Prostate gland (tissue), 2 donors: Measurements from ENCODE around the gene BTLA. TPM values are rescaled to one million over a fixed set of nuclear protein-coding genes. Genes with fewer than 3 reads are reported as not detected.
"Not testable (repeated sequence)": the region's sequence is repeated elsewhere in the genome, so short reads cannot be mapped to it uniquely, and the experiment has no call there.

Experiments used
- DNase-seq: peaks from one replicate; pipeline ENCODE4 v3.0.0-alpha.2; 2019; ENCODE audit warnings: low spot score
- H3K27ac ChIP-seq, 2 donors: fragments of 200-600 bp; sonication (generic); 2 replicates each; pipeline ENCODE4 v1.5.1; 2017 to 2019
- H3K27me3 ChIP-seq: fragments of 200-600 bp; sonication (generic); replicated peaks from 2 replicates; pipeline ENCODE4 v1.5.1; 2019; ENCODE audit not compliant: insufficient read depth
- H3K36me3 ChIP-seq, 2 donors: fragments of 200-600 bp; sonication (generic); 1 replicate in 1 of 2; 2 replicates in 1 of 2; pipeline versions ENCODE4 v1.5.1 to v1.8.1; 2017 to 2019
- H3K4me1 ChIP-seq: fragments of 200-600 bp; sonication (generic); replicated peaks from 2 replicates; pipeline ENCODE4 v1.5.1; 2019
- H3K4me3 ChIP-seq, 2 donors: fragments of 200-600 bp; sonication (generic); 2 replicates each; pipeline ENCODE4 v1.5.1; 2017 to 2019
- H3K9me3 ChIP-seq: fragments of 200-600 bp; sonication (generic); 2 replicates; pipeline ENCODE4 v1.5.1; 2017
- CTCF ChIP-seq, 4 experiments: fragments of 200-600 bp in 2 of 4; fragments of 450-650 bp in 2 of 4; sonication (generic) in 2 of 4; IDR thresholded peaks; 1 replicate in 3 of 4; 2 replicates in 1 of 4; pipeline ENCODE4 v1.5.1; 2016 to 2019; ENCODE audit warnings: antibody characterized with exemption in 4 of 4, mild to moderate bottlenecking in 2 of 4, moderate library complexity in 2 of 4
- POLR2A ChIP-seq: fragments of 450-650 bp; IDR thresholded peaks from one replicate; pipeline ENCODE4 v1.6.1; 2016; ENCODE audit warnings: antibody characterized with exemption, mild to moderate bottlenecking
- POLR2AphosphoS5 ChIP-seq: sonication (generic); formaldehyde crosslinking; IDR thresholded peaks from one replicate; pipeline ENCODE4 v1.6.1; 2017; ENCODE audit warnings: antibody characterized with exemption
- WGBS: methylation state at CpG from one replicate; pipeline ENCODE4 v1.1.5; 2018; 5-methylcytosine and 5-hydroxymethylcytosine counted together
- intact Hi-C: fragments of 100-400 bp; cut with DNase I; formaldehyde crosslinking; loops from one replicate; pipeline ENCODE4 v1.14.2; 2022
- total RNA-seq, 2 donors: library from RNA; depleted of rRNA; stranded (reverse); fragments of >200 nt; gene quantifications; one replicate each; pipeline ENCODE4 v1.1.0, GENCODE V29; 2016

The BTLA gene
- total RNA-seq, 2 donors from 2014 or later: 2.6 TPM; not detected in 1

- no peaks in the 10 kb centered on the region for H3K27me3 ChIP-seq
- WGBS: 94% methylated on average over 3 of the region's 3 CpGs
- intact Hi-C loops: loop anchor here (10.0 kb wide), 1 partner anchor 416 kb away; no protein-coding TSS in a partner anchor
- no peaks in the 10 kb centered on the region for H3K36me3 ChIP-seq
- no peak overlapping the region for H3K27ac ChIP-seq
- H3K9me3 ChIP-seq: no peaks in the 10 kb centered on the region
- no peaks in the 10 kb centered on the region for H3K4me1 ChIP-seq
- TF ChIP-seq CTCF (IDR thresholded peaks at IDR 0.05) (no peak), POLR2A (no peak), POLR2AphosphoS5 (no peak)
- no peak overlapping the region for H3K4me3 ChIP-seq
- DNase-seq: no peak
Measured at GRCh38 chr3:112530573-112530972, 31.3 kb upstream of the BTLA start.

- H3K27ac ChIP-seq, H3K36me3 ChIP-seq: not testable (repeated sequence)
- WGBS: 91% methylated on average over 6 of the region's 6 CpGs
Measured at GRCh38 chr3:112524127-112524526, 24.9 kb upstream of the BTLA start.

GRCh38 chr3:112519424-112520001, 20.2 kb upstream of the BTLA start:
- peak; percentile 51 for DNase-seq
- H3K4me3 ChIP-seq: no peak overlapping the region
- H3K27ac ChIP-seq: no peak overlapping the region
- H3K27me3 ChIP-seq: no peaks in the 10 kb centered on the region
- no peaks in the 10 kb centered on the region for H3K4me1 ChIP-seq
- no peak for TF ChIP-seq POLR2AphosphoS5
- no peak for TF ChIP-seq POLR2A
- peak; percentile 36 to 90 (median 82) for TF ChIP-seq CTCF (IDR thresholded peaks at IDR 0.05)
- no peaks in the 10 kb centered on the region for H3K9me3 ChIP-seq
- intact Hi-C loops: loop anchor here (2.0 to 5.0 kb wide), 2 partner anchors 195 to 212 kb away; no protein-coding TSS in a partner anchor
- no peaks in the 10 kb centered on the region for H3K36me3 ChIP-seq
- 53% methylated on average over 2 of the region's 2 CpGs for WGBS

More at GRCh38 chr3:112524127-112524526, 24.9 kb upstream of the BTLA start:
- H3K4me3 ChIP-seq, H3K9me3 ChIP-seq, intact Hi-C loops, H3K27me3 ChIP-seq, DNase-seq, H3K4me1 ChIP-seq: not testable (repeated sequence)

GRCh38 chr3:112518970-112519369, 19.7 kb upstream of the BTLA start:
- H3K9me3 ChIP-seq, H3K36me3 ChIP-seq, DNase-seq, H3K4me1 ChIP-seq, H3K27ac ChIP-seq, H3K4me3 ChIP-seq, H3K27me3 ChIP-seq: not testable (repeated sequence)
- intact Hi-C loops: loop anchor here (5.0 kb wide), 1 partner anchor 212 kb away; no protein-coding TSS in a partner anchor
- WGBS: 59% methylated on average over 3 of the region's 3 CpGs

GRCh38 chr3:112514527-112515128, 15.4 kb upstream of the BTLA start:
- TF ChIP-seq POLR2A: no peak
- no peak for TF ChIP-seq CTCF (IDR thresholded peaks at IDR 0.05)
- TF ChIP-seq POLR2AphosphoS5: no peak
- Histone ChIP-seq H3K9me3 (no peaks in the 10 kb centered on the region), H3K36me3 (no peaks in the 10 kb centered on the region), H3K27ac (no peak overlapping the region), H3K4me1 (no peaks in the 10 kb centered on the region), H3K27me3 (no peaks in the 10 kb centered on the region), H3K4me3 (no peak overlapping the region)
- WGBS: 77% methylated on average over 2 of the region's 2 CpGs
- intact Hi-C loops: loop anchor here (5.0 kb wide), 1 partner anchor 207 kb away; no protein-coding TSS in a partner anchor
- DNase-seq: no peak

- Histone ChIP-seq H3K4me1 (no peaks in the 10 kb centered on the region), H3K4me3 (no peak overlapping the region), H3K27ac (no peak overlapping the region), H3K9me3 (no peaks in the 10 kb centered on the region), H3K36me3 (no peaks in the 10 kb centered on the region), H3K27me3 (no peaks in the 10 kb centered on the region)
- TF ChIP-seq POLR2A (no peak), CTCF (IDR thresholded peaks at IDR 0.05) (no peak), POLR2AphosphoS5 (no peak)
- intact Hi-C loops: no loop called here
- no peak for DNase-seq
Measured at GRCh38 chr3:112512320-112512719, 13.0 kb upstream of the BTLA start.
